Skin epidermis (tissue), 12 donors: Measurements from ENCODE around the gene GNAI3.

Experiments
- H3K27ac ChIP-seq, 21 experiments: fragments of 200-600 bp; sonication (generic) in 11 of 21; one replicate each; pipeline ENCODE4 v1.5.0; 2020; ENCODE audit warnings: mild to moderate bottlenecking in 3 of 21, inconsistent platforms in 2 of 21, moderate library complexity in 2 of 21
- H3K4me3 ChIP-seq, 7 experiments: fragments of 200-600 bp; sonication (generic) in 2 of 7; one replicate each; pipeline ENCODE4 v1.5.0; 2020; ENCODE audit warnings: inconsistent platforms in 2 of 7, mild to moderate bottlenecking in 2 of 7, moderate library complexity in 1 of 7

GNAI3 gene

DNA sequence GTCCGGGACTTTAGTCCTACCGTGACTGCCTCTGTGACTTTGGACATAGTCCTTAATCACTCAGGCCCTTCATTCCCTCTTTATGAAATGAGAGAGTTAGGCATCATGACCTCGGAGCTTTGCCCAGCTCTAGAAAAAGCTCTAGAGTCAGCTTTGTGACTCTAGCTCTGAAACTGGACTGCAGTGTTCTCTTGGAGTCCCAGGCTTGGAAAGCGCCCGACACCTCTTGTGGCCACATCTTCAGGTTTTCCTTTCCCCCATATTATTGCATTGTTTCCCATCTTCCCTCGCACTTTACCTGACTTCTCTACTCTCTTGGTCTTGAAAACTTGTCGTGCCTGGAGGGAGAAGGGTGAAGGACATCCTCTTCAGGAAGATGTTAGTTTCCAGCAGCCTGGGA is 26.4 kb upstream of the GNAI3 start:
- H3K27ac ChIP-seq = no peak overlapping the region
- no peak overlapping the region for H3K4me3 ChIP-seq

DNA sequence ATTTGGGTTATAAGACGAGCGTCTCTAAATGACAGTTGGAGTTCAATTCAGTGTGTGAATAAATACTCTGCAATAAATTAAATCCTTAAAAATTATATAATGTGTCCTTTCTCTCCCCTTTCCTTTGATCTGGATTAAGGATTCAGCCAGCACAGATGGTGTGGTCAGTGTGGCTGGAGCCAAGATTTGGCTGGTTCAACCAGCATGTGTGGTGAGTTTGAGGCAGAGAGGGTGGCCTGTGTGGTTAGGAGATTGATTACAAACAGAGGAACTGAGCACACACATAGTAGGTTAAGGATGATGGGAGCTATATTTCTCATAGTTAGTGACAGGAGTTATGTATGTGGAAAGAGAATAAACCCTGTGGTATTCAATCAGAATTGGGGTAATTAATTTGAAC is 24.7 kb upstream of the GNAI3 start:
- H3K4me3 ChIP-seq = no peak overlapping the region
- no peak overlapping the region for H3K27ac ChIP-seq

- Histone ChIP-seq H3K4me3 (no peak overlapping the region), H3K27ac (no peak overlapping the region)
Measured at GRCh38 chr1:109527098-109527811, 21.2 kb upstream of the GNAI3 start.

- no peak overlapping the region for H3K4me3 ChIP-seq
- H3K27ac ChIP-seq = no peak overlapping the region
Measured at GRCh38 chr1:109527846-109528695, 20.3 kb upstream of the GNAI3 start.

DNA sequence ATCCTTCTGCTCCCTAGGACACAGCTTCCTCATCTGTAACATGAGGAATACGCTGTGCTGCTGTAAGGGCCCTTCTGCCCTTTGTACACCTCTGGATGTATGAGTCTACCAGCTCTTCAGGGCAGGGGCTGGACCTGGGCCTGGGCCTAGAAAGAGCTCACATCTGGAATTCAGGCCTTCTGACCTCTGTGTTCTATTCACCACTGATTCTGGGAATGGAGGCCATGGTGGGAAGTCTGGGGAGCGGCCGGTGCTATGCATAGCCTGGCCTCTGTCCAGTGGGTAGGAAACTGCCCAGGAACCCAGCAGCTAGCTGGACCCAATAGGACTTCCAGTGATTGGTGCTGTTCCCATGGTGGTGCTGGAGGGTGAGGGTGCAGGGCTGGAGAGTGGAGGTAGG is 19.7 kb upstream of the GNAI3 start:
- Histone ChIP-seq H3K27ac (no peak overlapping the region), H3K4me3 (no peak overlapping the region)

- Histone ChIP-seq H3K4me3 (no peak overlapping the region), H3K27ac (no peak overlapping the region)
Measured at GRCh38 chr1:109529881-109530456, 18.4 kb upstream of the GNAI3 start.

- no peak overlapping the region for H3K27ac ChIP-seq
- H3K4me3 ChIP-seq = no peak overlapping the region
Measured at GRCh38 chr1:109530457-109531087, 17.8 kb upstream of the GNAI3 start.

DNA sequence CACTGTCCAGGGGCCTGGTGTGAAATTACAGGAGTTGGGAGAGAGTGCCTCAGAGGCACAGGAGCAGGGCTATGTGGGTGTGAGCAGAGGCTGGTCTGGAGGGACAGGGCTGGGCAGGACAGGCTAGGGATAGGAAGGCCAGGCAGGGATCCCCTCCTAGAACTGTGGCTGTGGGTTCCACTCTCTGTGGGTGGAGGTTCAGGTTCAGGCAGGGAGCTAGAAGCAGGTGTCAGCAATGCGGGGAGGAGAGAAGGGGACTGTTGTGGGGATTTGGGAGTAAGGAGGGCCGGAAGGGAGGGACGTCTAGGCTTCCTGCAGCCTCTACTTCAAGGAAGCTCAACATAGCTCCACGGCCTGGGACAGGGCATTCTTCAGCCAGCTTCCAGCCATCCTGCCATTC is 17.0 kb upstream of the GNAI3 start:
- H3K27ac ChIP-seq = no peak overlapping the region
- H3K4me3 ChIP-seq = no peak overlapping the region

- H3K27ac ChIP-seq = peak overlapping the region in 2 of 21 experiments; percentile 60 to 82
- H3K4me3 ChIP-seq = peak overlapping the region in 1 of 7 experiments; percentile 25
Measured at GRCh38 chr1:109531826-109532364, 16.5 kb upstream of the GNAI3 start.

GRCh38 chr1:109532365-109533136 is 15.9 kb upstream of the GNAI3 start:
- H3K4me3 ChIP-seq = peak overlapping the region in 3 of 7 experiments; percentile 5 to 25 (median 11)
- peak overlapping the region in 15 of 21 experiments; percentile 4 to 82 (median 55) for H3K27ac ChIP-seq

GRCh38 chr1:109534307-109534858 is 14.0 kb upstream of the GNAI3 start:
- H3K27ac ChIP-seq = no peak overlapping the region
- no peak overlapping the region for H3K4me3 ChIP-seq

DNA sequence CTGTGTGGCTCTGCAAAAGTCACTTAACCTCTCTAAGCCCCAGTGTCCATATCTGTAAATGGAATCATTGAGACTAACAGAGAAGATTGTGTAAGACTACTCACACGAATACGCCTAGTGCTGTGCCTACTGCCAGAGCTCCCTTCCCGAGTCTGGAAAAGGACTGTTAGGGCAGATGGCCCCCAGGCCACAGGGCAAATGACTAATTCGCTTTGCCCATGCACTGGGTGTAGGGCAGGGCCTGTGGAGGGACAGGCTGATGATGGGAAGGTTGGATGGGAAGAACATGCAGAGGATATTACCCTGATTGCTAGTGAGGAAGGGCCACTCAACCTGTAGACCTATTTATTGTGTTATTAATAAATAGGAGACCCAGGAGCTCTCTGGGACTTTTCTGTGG is 12.9 kb upstream of the GNAI3 start:
- no peak overlapping the region for H3K27ac ChIP-seq
- no peak overlapping the region for H3K4me3 ChIP-seq

GRCh38 chr1:109535971-109536491 is 12.4 kb upstream of the GNAI3 start:
- no peak overlapping the region for H3K27ac ChIP-seq
- H3K4me3 ChIP-seq = no peak overlapping the region

- Histone ChIP-seq H3K27ac (no peak overlapping the region), H3K4me3 (no peak overlapping the region)
Measured at GRCh38 chr1:109537450-109538178, 10.8 kb upstream of the GNAI3 start.

DNA sequence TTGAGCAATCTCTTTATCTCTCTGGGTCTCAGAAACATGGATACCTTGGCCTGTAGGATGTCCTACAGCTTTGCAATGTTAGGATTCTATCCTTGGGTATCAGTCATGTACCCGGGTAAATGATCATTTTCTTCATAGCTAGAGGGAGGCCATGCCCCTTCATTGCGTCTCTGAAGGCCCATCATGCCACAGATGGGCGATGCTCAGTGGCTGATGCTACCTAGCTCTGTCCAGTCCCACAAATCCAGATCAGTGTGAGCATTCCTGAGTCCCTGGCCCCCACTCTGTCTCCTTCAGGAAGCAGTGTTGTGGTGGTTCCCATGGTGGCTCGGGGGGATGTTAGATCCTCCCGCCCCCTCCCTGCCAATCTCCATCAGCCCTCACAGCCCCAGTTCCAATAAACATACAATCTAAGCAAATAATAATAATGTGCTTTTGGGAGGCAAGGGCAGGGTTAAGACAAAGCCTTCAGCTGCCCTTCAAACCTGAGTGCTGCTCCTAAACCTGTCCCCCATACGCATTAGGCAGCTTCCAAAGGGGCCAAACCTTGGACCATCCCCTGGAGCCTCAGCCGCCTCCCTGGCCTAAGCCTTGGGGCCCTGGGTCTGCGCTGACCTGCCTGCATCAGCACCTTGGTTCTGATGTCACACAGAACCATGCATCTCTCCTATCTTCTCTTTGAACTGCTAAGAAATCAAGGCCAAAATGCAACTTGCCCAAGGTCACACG is 9.4 kb upstream of the GNAI3 start:
- Histone ChIP-seq H3K4me3 (no peak overlapping the region), H3K27ac (no peak overlapping the region)

- Histone ChIP-seq H3K4me3 (no peak within 1 kb of the TSS), H3K27ac (no peak within 1 kb of the TSS)
Measured at GRCh38 chr1:109539676-109540075, 8.7 kb upstream of the GNAI3 start, which contains the start of gene GPR61. TSS of gene GPR61 (plus strand) at chr1:109539872. CDS start at chr1:109543023, 3,151 bp downstream.

DNA sequence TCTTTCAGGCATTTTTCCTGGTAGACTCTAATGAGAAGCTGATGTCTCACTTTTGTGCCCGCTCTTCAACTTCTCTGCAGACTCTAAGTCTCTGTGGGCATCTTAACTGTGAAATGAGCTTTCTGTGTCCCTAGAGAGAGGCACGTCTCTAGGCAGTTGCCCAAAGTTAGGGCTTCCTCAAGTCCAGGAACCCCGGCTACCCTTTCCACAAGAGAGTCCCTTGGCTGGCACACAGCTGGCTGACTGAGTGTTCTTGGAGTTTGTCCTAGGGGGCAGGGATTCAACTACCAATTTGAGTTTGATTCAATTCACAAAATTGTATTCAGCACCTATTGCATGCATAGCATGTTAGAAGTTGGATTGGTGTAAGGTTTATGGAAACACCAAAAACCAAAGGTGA is 7.3 kb upstream of the GNAI3 start:
- no peak overlapping the region for H3K27ac ChIP-seq
- no peak overlapping the region for H3K4me3 ChIP-seq
